Body of pancreas (tissue), 4 donors: ENCODE measurements around the gene KRT73. TPM values are rescaled to one million over a fixed set of nuclear protein-coding genes. Genes with fewer than 3 reads are reported as not detected.

Experiments used
- ATAC-seq: fragments of 150-250 bp; one replicate; pipeline ENCODE4 v1.9.1; 2016
- DNase-seq, 4 donors: peaks; one replicate each; pipeline ENCODE4 v3.0.0-alpha.2; 2019
- H3K27ac ChIP-seq, 4 donors: fragments of 200-600 bp; sonication (generic); 1 replicate in 3 of 4; 2 replicates in 1 of 4; pipeline versions ENCODE4 v1.5.1 to v1.6.1; 2016 to 2019; ENCODE audit warnings: mild to moderate bottlenecking in 1 of 4, mixed read lengths in 1 of 4, moderate library complexity in 1 of 4
- H3K27me3 ChIP-seq, 2 donors: fragments of 200-600 bp; sonication (generic); one replicate each; pipeline ENCODE4 v1.6.0; 2016; ENCODE audit warnings: mild to moderate bottlenecking in 1 of 2
- H3K36me3 ChIP-seq, 2 donors: fragments of 200-600 bp; sonication (generic); replicated peaks in 1 of 2; 2 replicates each; pipeline ENCODE4 v1.5.1; 2016; ENCODE audit warnings: low read depth in 2 of 2; ENCODE audit not compliant: insufficient read depth in 1 of 2
- H3K4me1 ChIP-seq: fragments of 200-600 bp; sonication (generic); one replicate; pipeline ENCODE4 v1.6.0; 2016
- H3K4me3 ChIP-seq, 2 donors: fragments of 200-600 bp; sonication (generic); 1 replicate in 1 of 2; 2 replicates in 1 of 2; pipeline ENCODE4 v1.5.1; 2016 to 2019
- H3K9me3 ChIP-seq, 3 donors: fragments of 200-600 bp; sonication (generic); 1 replicate in 2 of 3; 2 replicates in 1 of 3; pipeline ENCODE4 v1.5.1; 2016
- POLR2A ChIP-seq, 3 donors: fragments of 450-650 bp; IDR thresholded peaks; one replicate each; pipeline ENCODE4 v1.6.1; 2016; ENCODE audit warnings: antibody characterized with exemption in 3 of 3, mild to moderate bottlenecking in 2 of 3
- WGBS, 2 donors: methylation state at CpG; one replicate each; pipeline ENCODE4 v1.1.5; 2017; 5-methylcytosine and 5-hydroxymethylcytosine counted together
- intact Hi-C: fragments of 100-400 bp; cut with DNase I; formaldehyde crosslinking; loops from one replicate; pipeline ENCODE4 v1.15.1; 2023
- total RNA-seq, 2 donors: library from RNA; depleted of rRNA; stranded (reverse); fragments of >200 nt; gene quantifications; one replicate each; pipeline ENCODE4 v1.1.0, GENCODE V29; 2016
- TF ChIP-seq, protein P1 (sequence below), 7 experiments: fragments of 450-650 bp in 4 of 7; fragments of 200-600 bp in 3 of 7; sonication (generic) in 3 of 7; IDR thresholded peaks; one replicate each; pipeline ENCODE4 v1.5.1; 2016 to 2019; ENCODE audit warnings: antibody characterized with exemption in 7 of 7

Gene KRT73
- total RNA-seq, 2 donors from 2014 or later = 1.3 TPM; not detected in 1

DNA sequence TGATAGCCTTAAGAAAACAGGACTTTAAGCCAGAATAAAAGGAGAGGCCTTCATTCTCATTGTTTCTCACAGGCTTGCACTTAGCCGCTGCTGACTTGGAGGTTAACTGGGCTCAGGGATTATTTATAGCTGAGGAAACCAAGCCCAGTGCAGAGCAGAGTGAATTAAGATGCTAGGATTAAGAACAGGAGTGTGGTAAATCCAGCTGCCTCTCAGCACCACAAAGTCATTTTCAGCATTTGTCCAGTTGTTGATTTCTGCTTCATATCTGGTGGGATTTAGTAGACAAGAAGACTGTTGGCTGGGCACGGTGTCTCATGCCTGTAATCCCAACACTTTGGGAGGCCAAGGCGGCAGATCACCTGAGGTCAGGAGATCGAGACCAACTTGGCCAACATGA, 14.3 kb upstream of the KRT73 start:
- TF ChIP-seq POLR2A (IDR thresholded peaks at IDR 0.05) = no peak
- TF ChIP-seq, protein P1, sequence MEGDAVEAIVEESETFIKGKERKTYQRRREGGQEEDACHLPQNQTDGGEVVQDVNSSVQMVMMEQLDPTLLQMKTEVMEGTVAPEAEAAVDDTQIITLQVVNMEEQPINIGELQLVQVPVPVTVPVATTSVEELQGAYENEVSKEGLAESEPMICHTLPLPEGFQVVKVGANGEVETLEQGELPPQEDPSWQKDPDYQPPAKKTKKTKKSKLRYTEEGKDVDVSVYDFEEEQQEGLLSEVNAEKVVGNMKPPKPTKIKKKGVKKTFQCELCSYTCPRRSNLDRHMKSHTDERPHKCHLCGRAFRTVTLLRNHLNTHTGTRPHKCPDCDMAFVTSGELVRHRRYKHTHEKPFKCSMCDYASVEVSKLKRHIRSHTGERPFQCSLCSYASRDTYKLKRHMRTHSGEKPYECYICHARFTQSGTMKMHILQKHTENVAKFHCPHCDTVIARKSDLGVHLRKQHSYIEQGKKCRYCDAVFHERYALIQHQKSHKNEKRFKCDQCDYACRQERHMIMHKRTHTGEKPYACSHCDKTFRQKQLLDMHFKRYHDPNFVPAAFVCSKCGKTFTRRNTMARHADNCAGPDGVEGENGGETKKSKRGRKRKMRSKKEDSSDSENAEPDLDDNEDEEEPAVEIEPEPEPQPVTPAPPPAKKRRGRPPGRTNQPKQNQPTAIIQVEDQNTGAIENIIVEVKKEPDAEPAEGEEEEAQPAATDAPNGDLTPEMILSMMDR (IDR thresholded peaks at IDR 0.05) = no peak
- Histone ChIP-seq H3K9me3 (no peaks in the 10 kb centered on the region), H3K36me3 (no peaks in the 10 kb centered on the region), H3K27me3 (no peaks in the 10 kb centered on the region), H3K4me1 (no peaks in the 10 kb centered on the region), H3K27ac (no peak overlapping the region), H3K4me3 (no peak overlapping the region)
- intact Hi-C loops = no loop called here
- 75 to 84% methylated on average over 3 to 4 of the region's 4 CpGs for WGBS, 2 donors
- ATAC-seq (no peak), DNase-seq (no peak)

- Histone ChIP-seq H3K4me1 (no peaks in the 10 kb centered on the region), H3K9me3 (no peaks in the 10 kb centered on the region), H3K4me3 (no peak overlapping the region), H3K27ac (no peak overlapping the region), H3K36me3 (no peaks in the 10 kb centered on the region), H3K27me3 (no peaks in the 10 kb centered on the region)
- 82 to 90% methylated on average over 6 of the region's 6 CpGs for WGBS, 2 donors
- DNase-seq (no peak), ATAC-seq (no peak)
- intact Hi-C loops = no loop called here
- no peak for TF ChIP-seq POLR2A (IDR thresholded peaks at IDR 0.05)
- TF ChIP-seq, protein P1 (IDR thresholded peaks at IDR 0.05) = no peak
These were observed 13.5 kb upstream of the KRT73 start for GRCh38 chr12:52631676-52632459.

- no peaks in the 10 kb centered on the region for H3K9me3 ChIP-seq
- no peak for ATAC-seq
- intact Hi-C loops = no loop called here
- no peak overlapping the region for H3K27ac ChIP-seq
- no peak for DNase-seq
- TF ChIP-seq, protein P1 (IDR thresholded peaks at IDR 0.05) = no peak
- TF ChIP-seq POLR2A (IDR thresholded peaks at IDR 0.05) = no peak
- H3K27me3 ChIP-seq = no peaks in the 10 kb centered on the region
- H3K4me1 ChIP-seq = no peaks in the 10 kb centered on the region
- WGBS, 2 donors = 39% methylated on average over 4 of the region's 4 CpGs; no CpG with 5 or more reads in 1 of the 2 donors
- H3K4me3 ChIP-seq = no peak overlapping the region
- no peaks in the 10 kb centered on the region for H3K36me3 ChIP-seq
These were observed 12.9 kb upstream of the KRT73 start for GRCh38 chr12:52631264-52631663.

GRCh38 chr12:52630599-52631200, 12.3 kb upstream of the KRT73 start:
- TF ChIP-seq, protein P1 (IDR thresholded peaks at IDR 0.05) = no peak
- no peak for TF ChIP-seq POLR2A (IDR thresholded peaks at IDR 0.05)
- no peak for ATAC-seq
- WGBS, 2 donors = 58 to 61% methylated on average over 4 of the region's 4 CpGs
- no peak for DNase-seq
- no peaks in the 10 kb centered on the region for H3K36me3 ChIP-seq
- intact Hi-C loops = no loop called here
- no peak overlapping the region for H3K4me3 ChIP-seq
- H3K9me3 ChIP-seq = no peaks in the 10 kb centered on the region
- H3K4me1 ChIP-seq = no peaks in the 10 kb centered on the region
- no peaks in the 10 kb centered on the region for H3K27me3 ChIP-seq
- H3K27ac ChIP-seq = no peak overlapping the region
